ENCODE measurements around the gene CLSTN2.

GRCh38 chr3:139988472-139989156, 53.6 kb downstream of the CLSTN2 start:
- TF ChIP-seq CTCF (IDR thresholded peaks at IDR 0.05) (no peak), POLR2A (IDR thresholded peaks at IDR 0.05) (no peak)
